Measurements from ENCODE around the gene B4GAT1.

DNA sequence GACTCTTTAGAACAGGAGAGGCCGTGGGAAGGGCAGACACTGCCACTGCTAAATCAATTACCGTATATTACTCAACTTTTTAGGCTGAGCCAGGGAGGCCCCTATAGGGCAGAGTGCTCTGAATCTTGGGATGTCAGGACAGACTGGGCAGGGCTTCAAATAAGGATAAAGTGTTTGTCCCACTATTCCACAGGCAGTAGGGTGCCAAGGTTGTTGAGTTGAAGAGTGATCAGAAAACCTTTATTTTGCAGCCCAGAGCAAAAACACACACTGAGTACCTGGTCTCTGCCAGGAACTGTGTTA is 1.6 kb upstream of the B4GAT1 start:
- TF ChIP-seq, protein P1, sequence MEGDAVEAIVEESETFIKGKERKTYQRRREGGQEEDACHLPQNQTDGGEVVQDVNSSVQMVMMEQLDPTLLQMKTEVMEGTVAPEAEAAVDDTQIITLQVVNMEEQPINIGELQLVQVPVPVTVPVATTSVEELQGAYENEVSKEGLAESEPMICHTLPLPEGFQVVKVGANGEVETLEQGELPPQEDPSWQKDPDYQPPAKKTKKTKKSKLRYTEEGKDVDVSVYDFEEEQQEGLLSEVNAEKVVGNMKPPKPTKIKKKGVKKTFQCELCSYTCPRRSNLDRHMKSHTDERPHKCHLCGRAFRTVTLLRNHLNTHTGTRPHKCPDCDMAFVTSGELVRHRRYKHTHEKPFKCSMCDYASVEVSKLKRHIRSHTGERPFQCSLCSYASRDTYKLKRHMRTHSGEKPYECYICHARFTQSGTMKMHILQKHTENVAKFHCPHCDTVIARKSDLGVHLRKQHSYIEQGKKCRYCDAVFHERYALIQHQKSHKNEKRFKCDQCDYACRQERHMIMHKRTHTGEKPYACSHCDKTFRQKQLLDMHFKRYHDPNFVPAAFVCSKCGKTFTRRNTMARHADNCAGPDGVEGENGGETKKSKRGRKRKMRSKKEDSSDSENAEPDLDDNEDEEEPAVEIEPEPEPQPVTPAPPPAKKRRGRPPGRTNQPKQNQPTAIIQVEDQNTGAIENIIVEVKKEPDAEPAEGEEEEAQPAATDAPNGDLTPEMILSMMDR (IDR thresholded peaks at IDR 0.05), result no peak
- TF ChIP-seq EZH2 (IDR thresholded peaks at IDR 0.05; ENCODE audit: borderline replicate concordance, insufficient read depth, low read depth, low read length, poor library complexity, severe bottlenecking), result no peak
